Neural progenitor cell (in vitro differentiated cells): ENCODE data around the gene NPW. TPM values are rescaled to one million over a fixed set of nuclear protein-coding genes. Genes with fewer than 3 reads are reported as not detected.
A peak's percentile ranks its signal among the peaks of the same experiment; 100 is the strongest.

Experiments used
- DNase-seq: peaks from one replicate; pipeline ENCODE4 v3.0.0-alpha.2; 2016; ENCODE audit warnings: low spot score
- H2AFZ ChIP-seq: fragments of 200-600 bp; sonication (generic); replicated peaks from 2 replicates; pipeline ENCODE4 v1.6.1; 2016; ENCODE audit warnings: antibody characterized with exemption
- H3F3A ChIP-seq: fragments of 200-600 bp; sonication (generic); 2 replicates; pipeline ENCODE4 v1.6.1; 2016; ENCODE audit warnings: antibody characterized with exemption, low read depth
- H3K27ac ChIP-seq: fragments of 200-600 bp; sonication (generic); 2 replicates; pipeline ENCODE4 v1.5.1; 2016; ENCODE audit warnings: mild to moderate bottlenecking
- H3K27me3 ChIP-seq: fragments of 200-600 bp; sonication (generic); 2 replicates; pipeline ENCODE4 v1.6.1; 2016; ENCODE audit warnings: mild to moderate bottlenecking, moderate library complexity
- H3K36me3 ChIP-seq: fragments of 200-600 bp; sonication (generic); 2 replicates; pipeline ENCODE4 v1.5.1; 2016
- H3K4me1 ChIP-seq: fragments of 200-600 bp; sonication (generic); 2 replicates; pipeline ENCODE4 v1.6.1; 2016; ENCODE audit warnings: mixed run types
- H3K4me2 ChIP-seq: fragments of 200-600 bp; sonication (generic); 2 replicates; pipeline ENCODE4 v1.6.1; 2016
- H3K4me3 ChIP-seq: fragments of 200-600 bp; sonication (generic); 2 replicates; pipeline ENCODE4 v1.5.1; 2016
- H3K79me2 ChIP-seq: fragments of 200-600 bp; sonication (generic); 2 replicates; pipeline ENCODE4 v1.6.1; 2016; ENCODE audit warnings: low read depth
- H3K9ac ChIP-seq: fragments of 200-600 bp; sonication (generic); 2 replicates; pipeline ENCODE4 v1.6.1; 2016
- H3K9me3 ChIP-seq: fragments of 200-600 bp; sonication (generic); 2 replicates; pipeline ENCODE4 v1.5.1; 2016; ENCODE audit warnings: low read depth
- H4K20me1 ChIP-seq: fragments of 200-600 bp; sonication (generic); 2 replicates; pipeline ENCODE4 v1.6.1; 2016; ENCODE audit warnings: low read depth
- H3K27ac Mint-ChIP-seq: 3 replicates; pipeline ENCODE4 v1.8.0; 2021; ENCODE audit warnings: mixed read lengths
- H3K27me3 Mint-ChIP-seq: 2 replicates; pipeline ENCODE4 v1.8.0; 2022; ENCODE audit warnings: low read depth, mild to moderate bottlenecking, inconsistent platforms, moderate library complexity, mixed read lengths; ENCODE audit not compliant: insufficient read depth
- H3K36me3 Mint-ChIP-seq: 3 replicates; pipeline ENCODE4 v1.8.0; 2021; ENCODE audit warnings: mixed read lengths
- H3K4me1 Mint-ChIP-seq: 3 replicates; pipeline ENCODE4 v1.8.0; 2021; ENCODE audit warnings: mixed read lengths
- H3K4me3 Mint-ChIP-seq: 3 replicates; pipeline ENCODE4 v1.8.0; 2021; ENCODE audit warnings: mild to moderate bottlenecking, moderate library complexity, mixed read lengths
- H3K9me3 Mint-ChIP-seq: 3 replicates; pipeline ENCODE4 v1.8.0; 2020; ENCODE audit warnings: mixed read lengths
- EZH2 ChIP-seq: fragments of 200-600 bp; sonication (generic); IDR thresholded peaks from 2 replicates; pipeline ENCODE4 v1.6.1; 2017; ENCODE audit warnings: antibody characterized with exemption, mild to moderate bottlenecking, moderate library complexity
- EZH2phosphoT487 ChIP-seq: fragments of 200-600 bp; sonication (generic); IDR thresholded peaks from 2 replicates; pipeline ENCODE4 v1.6.1; 2017; ENCODE audit warnings: antibody characterized with exemption
- total RNA-seq: library from RNA; depleted of rRNA; stranded (reverse); fragments of >200 nt; gene quantifications from 2 replicates; pipeline ENCODE4 v1.2.3, GENCODE V29; 2015; ENCODE audit warnings: low replicate concordance
- TF ChIP-seq, protein P1 (sequence below): fragments of 200-600 bp; sonication (generic); IDR thresholded peaks from 2 replicates; pipeline ENCODE4 v1.5.1; 2017; ENCODE audit warnings: antibody characterized with exemption, mild to moderate bottlenecking

Gene NPW
- total RNA-seq, 1 donor from 2014 or later = not detected

DNA sequence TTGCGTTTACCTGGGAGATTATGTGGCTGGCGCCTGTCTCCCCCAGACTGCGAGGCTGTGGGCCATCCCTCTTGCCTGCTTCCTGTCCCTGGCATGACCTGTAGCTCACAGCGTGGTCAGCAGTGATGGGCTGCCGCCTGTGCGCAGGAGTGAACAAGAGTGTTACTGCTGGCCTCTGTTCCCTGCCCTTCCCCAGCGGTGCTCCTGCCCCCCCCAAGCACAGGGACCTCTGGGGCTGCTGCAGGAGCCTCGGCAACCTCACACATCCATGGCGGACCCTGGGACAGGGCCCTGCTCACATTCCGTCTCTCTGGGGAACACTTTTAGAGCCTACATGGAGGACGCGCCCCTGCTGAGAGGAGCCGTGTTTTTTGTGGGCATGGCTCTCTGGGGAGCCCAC, 38.8 kb downstream of the NPW start:
- Mint-ChIP-seq H3K27ac (peak overlapping the region; percentile 83), H3K4me3 (peak overlapping the region; percentile 38), H3K36me3 (no peaks in the 10 kb centered on the region), H3K9me3 (no peaks in the 10 kb centered on the region), H3K27me3 (peaks cover 2% of the 10 kb centered on the region), H3K4me1 (peaks cover 11% of the 10 kb centered on the region)
- TF ChIP-seq EZH2 (no peak), EZH2phosphoT487 (no peak)
- TF ChIP-seq, protein P1, sequence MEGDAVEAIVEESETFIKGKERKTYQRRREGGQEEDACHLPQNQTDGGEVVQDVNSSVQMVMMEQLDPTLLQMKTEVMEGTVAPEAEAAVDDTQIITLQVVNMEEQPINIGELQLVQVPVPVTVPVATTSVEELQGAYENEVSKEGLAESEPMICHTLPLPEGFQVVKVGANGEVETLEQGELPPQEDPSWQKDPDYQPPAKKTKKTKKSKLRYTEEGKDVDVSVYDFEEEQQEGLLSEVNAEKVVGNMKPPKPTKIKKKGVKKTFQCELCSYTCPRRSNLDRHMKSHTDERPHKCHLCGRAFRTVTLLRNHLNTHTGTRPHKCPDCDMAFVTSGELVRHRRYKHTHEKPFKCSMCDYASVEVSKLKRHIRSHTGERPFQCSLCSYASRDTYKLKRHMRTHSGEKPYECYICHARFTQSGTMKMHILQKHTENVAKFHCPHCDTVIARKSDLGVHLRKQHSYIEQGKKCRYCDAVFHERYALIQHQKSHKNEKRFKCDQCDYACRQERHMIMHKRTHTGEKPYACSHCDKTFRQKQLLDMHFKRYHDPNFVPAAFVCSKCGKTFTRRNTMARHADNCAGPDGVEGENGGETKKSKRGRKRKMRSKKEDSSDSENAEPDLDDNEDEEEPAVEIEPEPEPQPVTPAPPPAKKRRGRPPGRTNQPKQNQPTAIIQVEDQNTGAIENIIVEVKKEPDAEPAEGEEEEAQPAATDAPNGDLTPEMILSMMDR = no peak
- H3K27me3 ChIP-seq = no peaks in the 10 kb centered on the region
- H3K4me1 ChIP-seq = peaks cover 7% of the 10 kb centered on the region
- H3K9ac ChIP-seq = no peak overlapping the region
- H3F3A ChIP-seq = peaks cover 11% of the 10 kb centered on the region
- no peaks in the 10 kb centered on the region for H3K9me3 ChIP-seq
- H4K20me1 ChIP-seq = no peaks in the 10 kb centered on the region
- peak overlapping the region; percentile 49 for H3K4me2 ChIP-seq
- no peak overlapping the region for H2AFZ ChIP-seq
- peak overlapping the region; percentile 81 for H3K27ac ChIP-seq
- no peaks in the 10 kb centered on the region for H3K79me2 ChIP-seq
- H3K4me3 ChIP-seq = no peak overlapping the region
- peak; percentile 24 for DNase-seq
- H3K36me3 ChIP-seq = no peaks in the 10 kb centered on the region

DNA sequence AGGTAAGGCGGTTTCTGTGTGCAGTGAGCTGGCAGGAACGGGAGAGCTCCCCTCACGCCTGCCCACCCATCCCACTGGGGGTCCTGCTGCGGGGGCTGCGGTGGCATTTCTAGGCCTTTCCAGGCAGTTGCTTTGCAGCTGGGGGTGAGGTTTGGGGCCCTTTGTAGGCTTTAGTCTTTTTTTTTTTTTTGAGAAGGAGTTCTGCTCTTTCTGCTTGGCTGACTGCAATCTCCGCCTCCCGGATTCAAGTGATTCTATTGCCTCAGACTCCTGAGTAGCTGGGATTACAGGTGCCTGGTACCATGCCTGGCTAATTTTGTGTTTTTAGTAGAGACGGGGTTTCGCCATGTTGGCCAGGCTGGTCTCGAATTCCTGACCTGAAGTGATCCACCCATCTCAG, 39.3 kb downstream of the NPW start:
- peaks cover 11% of the 10 kb centered on the region for H3F3A ChIP-seq
- no peak overlapping the region for H3K9ac ChIP-seq
- H3K4me1 ChIP-seq = peaks cover 7% of the 10 kb centered on the region
- no peaks in the 10 kb centered on the region for H4K20me1 ChIP-seq
- no peaks in the 10 kb centered on the region for H3K36me3 ChIP-seq
- no peaks in the 10 kb centered on the region for H3K36me3 Mint-ChIP-seq
- peak overlapping the region; percentile 83 for H3K27ac Mint-ChIP-seq
- no peaks in the 10 kb centered on the region for H3K79me2 ChIP-seq
- DNase-seq = peak; percentile 57
- H3K4me2 ChIP-seq = peak overlapping the region; percentile 49
- H3K27me3 Mint-ChIP-seq = peaks cover 2% of the 10 kb centered on the region
- H3K9me3 ChIP-seq = no peaks in the 10 kb centered on the region
- no peak overlapping the region for H3K4me3 Mint-ChIP-seq
- peaks cover 11% of the 10 kb centered on the region for H3K4me1 Mint-ChIP-seq
- no peaks in the 10 kb centered on the region for H3K9me3 Mint-ChIP-seq
- no peak overlapping the region for H3K4me3 ChIP-seq
- TF ChIP-seq EZH2phosphoT487 (no peak), EZH2 (no peak)
- TF ChIP-seq, protein P1 = no peak
- no peaks in the 10 kb centered on the region for H3K27me3 ChIP-seq
- H3K27ac ChIP-seq = peak overlapping the region; percentile 81
- H2AFZ ChIP-seq = no peak overlapping the region

DNA sequence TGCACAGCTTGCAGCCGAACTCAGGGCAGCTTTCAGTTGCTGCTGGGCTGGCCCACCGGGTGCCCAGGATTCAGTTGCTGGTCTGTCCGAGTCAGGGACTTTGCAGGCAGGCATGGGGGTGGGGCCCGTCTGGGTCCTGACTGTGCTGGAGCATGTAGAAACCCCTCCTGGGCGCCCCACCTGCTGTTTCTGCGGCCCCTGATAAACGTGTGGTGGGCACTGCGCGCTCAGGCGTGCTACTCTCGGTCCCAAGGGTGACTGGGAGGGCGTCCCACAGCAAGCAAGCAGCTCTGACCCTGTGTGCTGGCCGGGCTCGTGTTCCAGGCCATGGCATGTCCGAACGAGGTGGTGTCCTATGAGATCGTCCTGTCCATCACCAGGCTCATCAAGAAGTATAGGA, 40.8 kb downstream of the NPW start:
- no peaks in the 10 kb centered on the region for H3K9me3 ChIP-seq
- H2AFZ ChIP-seq = no peak overlapping the region
- peaks cover 2% of the 10 kb centered on the region for H3K27me3 Mint-ChIP-seq
- H3K4me1 ChIP-seq = peaks cover 7% of the 10 kb centered on the region
- no peaks in the 10 kb centered on the region for H3K36me3 ChIP-seq
- no peaks in the 10 kb centered on the region for H3K27me3 ChIP-seq
- no peak for DNase-seq
- H3K4me3 ChIP-seq = no peak overlapping the region
- H3K79me2 ChIP-seq = no peaks in the 10 kb centered on the region
- no peak overlapping the region for H3K9ac ChIP-seq
- H3F3A ChIP-seq = peaks cover 11% of the 10 kb centered on the region
- no peak for TF ChIP-seq EZH2
- H3K27ac ChIP-seq = no peak overlapping the region
- no peak overlapping the region for H3K4me2 ChIP-seq
- H3K4me1 Mint-ChIP-seq = peaks cover 11% of the 10 kb centered on the region
- no peak overlapping the region for H3K27ac Mint-ChIP-seq
- no peaks in the 10 kb centered on the region for H4K20me1 ChIP-seq
- no peaks in the 10 kb centered on the region for H3K9me3 Mint-ChIP-seq
- no peaks in the 10 kb centered on the region for H3K36me3 Mint-ChIP-seq
- H3K4me3 Mint-ChIP-seq = no peak overlapping the region

DNA sequence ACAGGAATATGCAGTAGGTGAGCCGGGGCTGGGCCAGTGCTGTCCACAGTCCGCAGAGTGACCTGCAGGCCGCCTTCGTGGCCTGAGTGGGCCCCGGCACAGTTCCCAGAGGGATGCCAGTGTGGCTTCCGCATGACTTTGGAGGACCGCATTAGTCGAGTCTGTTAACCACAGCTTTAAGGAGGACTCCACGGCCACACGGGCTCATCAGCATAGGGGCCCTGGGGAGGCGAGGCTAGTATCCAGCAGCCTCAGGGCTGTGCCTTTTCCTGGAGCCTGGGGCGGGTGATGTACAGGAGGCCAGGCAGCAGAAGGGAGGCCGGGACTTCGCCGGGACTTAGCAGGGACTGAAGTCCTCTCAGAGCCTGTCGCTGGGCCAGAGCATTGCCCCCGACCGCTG, 41.4 kb downstream of the NPW start:
- H3K9me3 Mint-ChIP-seq = no peaks in the 10 kb centered on the region
- Histone ChIP-seq H3K27me3 (no peaks in the 10 kb centered on the region), H3K4me3 (no peak overlapping the region), H3K27ac (no peak overlapping the region), H3F3A (peaks cover 11% of the 10 kb centered on the region), H2AFZ (no peak overlapping the region), H3K79me2 (no peaks in the 10 kb centered on the region), H3K9me3 (no peaks in the 10 kb centered on the region), H3K36me3 (no peaks in the 10 kb centered on the region), H3K4me2 (no peak overlapping the region), H4K20me1 (no peaks in the 10 kb centered on the region), H3K4me1 (peaks cover 7% of the 10 kb centered on the region), H3K9ac (no peak overlapping the region)
- TF ChIP-seq, protein P1 = no peak
- TF ChIP-seq EZH2phosphoT487 = no peak
- no peak for TF ChIP-seq EZH2
- H3K36me3 Mint-ChIP-seq = peaks cover 3% of the 10 kb centered on the region
- H3K4me3 Mint-ChIP-seq = no peak overlapping the region
- DNase-seq = no peak
- H3K27ac Mint-ChIP-seq = no peak overlapping the region
- H3K27me3 Mint-ChIP-seq = peaks cover 2% of the 10 kb centered on the region
- H3K4me1 Mint-ChIP-seq = peaks cover 11% of the 10 kb centered on the region
